GM12878 (cell line): ENCODE results near the gene MYL6B. TPM values are rescaled to one million over a fixed set of nuclear protein-coding genes. Genes with fewer than 3 reads are reported as not detected.
A peak's percentile ranks its signal among the peaks of the same experiment; 100 is the strongest.

Source experiments
- BCL3 ChIP-seq: IDR thresholded peaks from 2 replicates; pipeline ENCODE4 v1.6.1; 2011; ENCODE audit warnings: borderline replicate concordance, low read depth, mild to moderate bottlenecking, moderate library complexity, low read length; ENCODE audit not compliant: insufficient read depth, poor library complexity, severe bottlenecking
- CREB1 ChIP-seq: IDR thresholded peaks from 2 replicates; pipeline ENCODE4 v1.6.1; 2012; ENCODE audit warnings: low read depth, mild to moderate bottlenecking, inconsistent platforms
- CREM ChIP-seq: IDR thresholded peaks from 2 replicates; pipeline ENCODE4 v1.6.1; 2014; ENCODE audit warnings: antibody characterized with exemption, low read depth
- HDGF ChIP-seq: fragments of 450-650 bp; IDR thresholded peaks from 2 replicates; pipeline ENCODE4 v1.6.1; 2016; ENCODE audit warnings: antibody characterized with exemption
- IKZF1 ChIP-seq: fragments of 450-650 bp; conservative IDR thresholded peaks from 2 replicates; pipeline ENCODE4 v1.6.1; 2017; ENCODE audit warnings: antibody characterized with exemption, mild to moderate bottlenecking
- LARP7 ChIP-seq: fragments of 450-650 bp; IDR thresholded peaks from 2 replicates; pipeline ENCODE4 v1.6.1; 2017; ENCODE audit warnings: mild to moderate bottlenecking
- MAX ChIP-seq: IDR thresholded peaks from 2 replicates; pipeline ENCODE4 v1.6.1; 2012; ENCODE audit warnings: low read depth, low read length, improper control_type of control experiment
- MYB ChIP-seq: fragments of 150-350 bp; IDR thresholded peaks from 2 replicates; pipeline ENCODE4 v1.6.1; 2014; ENCODE audit warnings: mild to moderate bottlenecking, low read depth, low read length, borderline replicate concordance
- NFIC ChIP-seq: IDR thresholded peaks from 2 replicates; pipeline ENCODE4 v1.6.1; 2012; ENCODE audit warnings: low read depth, mild to moderate bottlenecking, inconsistent platforms, low read length, moderate library complexity
- POLR2A ChIP-seq: IDR thresholded peaks from 2 replicates; pipeline ENCODE4 v1.6.1; 2011; ENCODE audit warnings: low read depth, mild to moderate bottlenecking, low read length
- POLR2AphosphoS5 ChIP-seq: IDR thresholded peaks from 2 replicates; pipeline ENCODE4 v1.6.1; 2011; ENCODE audit warnings: mild to moderate bottlenecking, low read length, inconsistent platforms
- RUNX3 ChIP-seq: IDR thresholded peaks from 2 replicates; pipeline ENCODE4 v1.6.1; 2012; ENCODE audit warnings: low read length, inconsistent platforms
- SIN3A ChIP-seq: IDR thresholded peaks from 2 replicates; pipeline ENCODE4 v1.6.1; 2012; ENCODE audit warnings: low read depth, low read length, improper control_type of control experiment
- SMARCA5 ChIP-seq: fragments of 450-650 bp; IDR thresholded peaks from 2 replicates; pipeline ENCODE4 v1.6.1; 2017; ENCODE audit warnings: mild to moderate bottlenecking
- SRF ChIP-seq, 2 experiments: IDR thresholded peaks; 2 replicates each; pipeline ENCODE4 v1.6.1; 2011; ENCODE audit warnings: low read depth in 2 of 2, low read length in 2 of 2, mild to moderate bottlenecking in 1 of 2, moderate library complexity in 1 of 2
- TBL1XR1 ChIP-seq: IDR thresholded peaks from 2 replicates; pipeline ENCODE4 v1.6.1; 2012; ENCODE audit warnings: low read depth, low read length, improper control_type of control experiment
- ZBTB33 ChIP-seq: fragments of 450-650 bp; IDR thresholded peaks from 2 replicates; pipeline ENCODE4 v1.6.1; 2017; ENCODE audit warnings: mild to moderate bottlenecking
- ZNF207 ChIP-seq: fragments of 450-650 bp; IDR thresholded peaks from 2 replicates; pipeline ENCODE4 v1.6.1; 2014; ENCODE audit warnings: antibody characterized with exemption, mild to moderate bottlenecking, borderline replicate concordance
- ZNF687 ChIP-seq: fragments of 450-650 bp; IDR thresholded peaks from 2 replicates; pipeline ENCODE4 v1.6.1; 2017; ENCODE audit warnings: mild to moderate bottlenecking, moderate library complexity
- polyA plus RNA-seq, 11 experiments: library from polyadenylated mRNA; depleted of rRNA in 4 of 11; unstranded in 6 of 11; stranded (reverse) in 5 of 11; fragments of >200 nt; fragmentation: Nextera tagmentation in 4 of 11; fragmentation: Illumina TruSeq in 1 of 11; extraction: Ambion mirVana in 4 of 11; extraction: Trizol in 1 of 11; gene quantifications; 1 replicate in 1 of 11; 2 replicates in 10 of 11; pipeline versions ENCODE4 v1.2.1 to v1.2.3, GENCODE V29; 2011 to 2016; ENCODE audit warnings: inconsistent platforms in 2 of 11, missing spikeins in 2 of 11, low read depth in 1 of 11
- total RNA-seq, 4 experiments: library from RNA; depleted of rRNA in 3 of 4; stranded (reverse); fragments of >200 nt in 3 of 4; fragmentation: Illumina TruSeq in 1 of 4; extraction: Trizol in 1 of 4; gene quantifications; 2 replicates each; pipeline versions ENCODE4 v1.2.1 to v1.2.3, GENCODE V29; 2013 to 2021
- TF ChIP-seq, protein P1 (sequence below), 3 experiments: IDR thresholded peaks in 2 of 3; conservative IDR thresholded peaks in 1 of 3; 2 replicates each; pipeline ENCODE4 v1.5.1; 2011; ENCODE audit warnings: low read depth in 3 of 3, low read length in 3 of 3, mild to moderate bottlenecking in 3 of 3, control low read depth in 2 of 3, moderate library complexity in 2 of 3, inconsistent platforms in 1 of 3, mixed read lengths in 1 of 3; ENCODE audit not compliant: control insufficient read depth in 2 of 3, insufficient read depth in 1 of 3; ENCODE audit errors: extremely low read depth in 1 of 3

Gene MYL6B
- total and polyA plus RNA-seq, 10 of the 15 experiments (the other 5 are each of a cell fraction or from before 2014, with no cell fraction given) = 75.5 to 153 (median 114) TPM

DNA sequence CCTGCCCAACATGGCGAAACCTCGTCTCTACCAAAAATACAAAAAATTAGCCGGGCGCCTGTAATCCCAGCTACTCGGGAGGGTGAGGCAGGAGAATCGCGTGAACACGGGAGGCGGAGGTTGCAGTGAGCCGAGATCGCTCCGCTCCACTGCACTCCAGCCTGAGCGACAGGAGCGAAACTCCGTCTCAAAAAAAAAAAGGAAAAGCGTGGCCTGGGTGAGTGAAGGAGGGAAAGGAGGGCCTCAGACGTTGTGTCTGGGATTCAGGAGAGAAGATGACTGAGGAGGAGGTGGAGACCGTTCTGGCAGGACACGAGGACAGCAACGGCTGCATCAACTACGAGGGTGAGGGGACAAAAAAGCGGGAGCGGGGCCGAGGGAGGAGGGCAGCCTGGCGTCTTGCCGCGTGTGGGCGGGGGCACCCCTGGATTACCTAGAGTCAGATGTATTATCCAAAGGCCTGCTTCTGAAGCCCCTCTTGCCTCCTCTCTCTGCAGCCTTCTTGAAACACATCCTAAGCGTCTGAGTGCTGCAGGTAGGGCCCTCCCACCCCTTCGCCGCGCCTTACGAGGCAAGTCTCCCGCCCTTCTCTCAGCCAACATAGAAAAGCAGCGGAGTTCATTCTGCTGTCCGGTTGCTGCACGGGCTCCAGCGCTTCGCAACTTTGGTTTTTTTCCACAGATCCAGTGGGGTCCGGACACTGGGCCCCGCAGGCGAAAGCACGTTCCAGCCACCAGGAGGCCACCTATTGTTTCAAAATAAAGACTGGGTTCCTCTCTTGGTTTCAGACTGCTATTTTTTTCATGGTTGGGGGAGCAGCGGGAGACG lies 5.0 kb downstream of the MYL6B start (continued):
- no peak for TF ChIP-seq ZBTB33
- no peak for TF ChIP-seq BCL3
- peak; percentile 33 for TF ChIP-seq RUNX3
- TF ChIP-seq TBL1XR1 = peak; percentile 69
- TF ChIP-seq CREB1 = no peak
- peak; percentile 10 for TF ChIP-seq IKZF1
- no peak for TF ChIP-seq SRF (IDR thresholded peaks at IDR 0.05; ENCODE audit: low read depth in 2 of 2, low read length in 2 of 2)
- TF ChIP-seq SIN3A = 0 out of 2 replicates have a peak, but pooled peaks have one; percentile 21
- TF ChIP-seq NFIC = peak; percentile 40; the same call in 1 of the 2 replicates
- peak; percentile 3; the same call in 1 of the 2 replicates for TF ChIP-seq MAX
- TF ChIP-seq, protein P1, sequence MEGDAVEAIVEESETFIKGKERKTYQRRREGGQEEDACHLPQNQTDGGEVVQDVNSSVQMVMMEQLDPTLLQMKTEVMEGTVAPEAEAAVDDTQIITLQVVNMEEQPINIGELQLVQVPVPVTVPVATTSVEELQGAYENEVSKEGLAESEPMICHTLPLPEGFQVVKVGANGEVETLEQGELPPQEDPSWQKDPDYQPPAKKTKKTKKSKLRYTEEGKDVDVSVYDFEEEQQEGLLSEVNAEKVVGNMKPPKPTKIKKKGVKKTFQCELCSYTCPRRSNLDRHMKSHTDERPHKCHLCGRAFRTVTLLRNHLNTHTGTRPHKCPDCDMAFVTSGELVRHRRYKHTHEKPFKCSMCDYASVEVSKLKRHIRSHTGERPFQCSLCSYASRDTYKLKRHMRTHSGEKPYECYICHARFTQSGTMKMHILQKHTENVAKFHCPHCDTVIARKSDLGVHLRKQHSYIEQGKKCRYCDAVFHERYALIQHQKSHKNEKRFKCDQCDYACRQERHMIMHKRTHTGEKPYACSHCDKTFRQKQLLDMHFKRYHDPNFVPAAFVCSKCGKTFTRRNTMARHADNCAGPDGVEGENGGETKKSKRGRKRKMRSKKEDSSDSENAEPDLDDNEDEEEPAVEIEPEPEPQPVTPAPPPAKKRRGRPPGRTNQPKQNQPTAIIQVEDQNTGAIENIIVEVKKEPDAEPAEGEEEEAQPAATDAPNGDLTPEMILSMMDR (IDR thresholded peaks at IDR 0.05 in 2 of 3, conservative IDR thresholded peaks at IDR 0.05 in 1 of 3; ENCODE audit: control insufficient read depth in 2 of 3, extremely low read depth in 1 of 3, insufficient read depth in 1 of 3, low read depth in 3 of 3, low read length in 3 of 3) = peak; percentile 51 to 65 (median 57)
- TF ChIP-seq ZNF207 = no peak
- peak; percentile 29; the same call in 1 of the 2 replicates for TF ChIP-seq SMARCA5
- no peak for TF ChIP-seq ZNF687
- peak; percentile 77; the same call in 1 of the 2 replicates for TF ChIP-seq HDGF
- peak; percentile 9; the same call in 1 of the 2 replicates for TF ChIP-seq CREM
- TF ChIP-seq LARP7 = peak; percentile 68; the same call in 1 of the 2 replicates
- TF ChIP-seq MYB = no peak
- no peak for TF ChIP-seq POLR2AphosphoS5
- no peak for TF ChIP-seq POLR2A
